Right renal pelvis (tissue), 4 donors: Measurements from ENCODE around the gene CFB. TPM values are rescaled to one million over a fixed set of nuclear protein-coding genes. Genes with fewer than 3 reads are reported as not detected.
"Not testable (repeated sequence)": the region's sequence is repeated elsewhere in the genome, so short reads cannot be mapped to it uniquely, and the experiment has no call there.

Experiments used
- DNase-seq, 4 donors: peaks; one replicate each; pipeline ENCODE4 v3.0.0-alpha.2; 2013; ENCODE audit warnings: low read depth in 4 of 4, low spot score in 3 of 4, missing footprints in 1 of 4
- polyA plus RNA-seq, 4 donors: library from polyadenylated mRNA; unstranded; fragments of 120-200 nt; gene quantifications; one replicate each; pipeline ENCODE4 v1.2.1, GENCODE V29; 2013; ENCODE audit not compliant: insufficient read length in 4 of 4

Gene CFB
- polyA plus RNA-seq, 4 donors: 5.0 to 20.8 (median 6.1) TPM

GRCh38 chr6:31969712-31970603 is 24.1 kb downstream of the CFB start:
- DNase-seq: no peak

- no peak for DNase-seq
These were observed 24.8 kb downstream of the CFB start for GRCh38 chr6:31970604-31971271.

- no peak for DNase-seq
These were observed 25.5 kb downstream of the CFB start for GRCh38 chr6:31971279-31971992.

GRCh38 chr6:31971993-31972708 is 26.3 kb downstream of the CFB start, which contains the start of gene DXO:
TSS of gene DXO (minus strand) at chr6:31972138. CDS start at chr6:31971675, 463 bp downstream.
- peak; percentile 93 to 99 (median 96) for DNase-seq

GRCh38 chr6:31972709-31973350 is 26.9 kb downstream of the CFB start:
- no peak for DNase-seq

GRCh38 chr6:31976065-31976464 is 30.2 kb downstream of the CFB start:
- not testable (repeated sequence) for DNase-seq

GRCh38 chr6:31977816-31978431 is 32.0 kb downstream of the CFB start:
- no peak for DNase-seq

- DNase-seq: no peak
These were observed 32.9 kb downstream of the CFB start for GRCh38 chr6:31978831-31979230.

- DNase-seq: no peak
These were observed 33.5 kb downstream of the CFB start for GRCh38 chr6:31979238-31979898.

- not testable (repeated sequence) for DNase-seq
These were observed 34.4 kb downstream of the CFB start for GRCh38 chr6:31980195-31980876.

GRCh38 chr6:31980998-31981397 is 35.1 kb downstream of the CFB start:
- DNase-seq: not testable (repeated sequence)

- not testable (repeated sequence) for DNase-seq
These were observed 35.8 kb downstream of the CFB start, which contains the start of gene C4A for GRCh38 chr6:31981744-31982143. TSS of gene C4A (plus strand) at chr6:31982057. CDS start at chr6:31982108, 51 bp downstream.

GRCh38 chr6:31989363-31989762 is 43.5 kb downstream of the CFB start:
- not testable (repeated sequence) for DNase-seq

- not testable (repeated sequence) for DNase-seq
These were observed 48.5 kb downstream of the CFB start for GRCh38 chr6:31994421-31994820.

GRCh38 chr6:31996385-31996784 is 50.5 kb downstream of the CFB start:
- DNase-seq: not testable (repeated sequence)
